ENCODE data around the gene ADAP1. TPM values are rescaled to one million over a fixed set of nuclear protein-coding genes. Genes with fewer than 3 reads are reported as not detected.

ADAP1 gene
- total and polyA plus RNA-seq, 8 donors: 2.2 to 169 (median 22.6) TPM

DNA sequence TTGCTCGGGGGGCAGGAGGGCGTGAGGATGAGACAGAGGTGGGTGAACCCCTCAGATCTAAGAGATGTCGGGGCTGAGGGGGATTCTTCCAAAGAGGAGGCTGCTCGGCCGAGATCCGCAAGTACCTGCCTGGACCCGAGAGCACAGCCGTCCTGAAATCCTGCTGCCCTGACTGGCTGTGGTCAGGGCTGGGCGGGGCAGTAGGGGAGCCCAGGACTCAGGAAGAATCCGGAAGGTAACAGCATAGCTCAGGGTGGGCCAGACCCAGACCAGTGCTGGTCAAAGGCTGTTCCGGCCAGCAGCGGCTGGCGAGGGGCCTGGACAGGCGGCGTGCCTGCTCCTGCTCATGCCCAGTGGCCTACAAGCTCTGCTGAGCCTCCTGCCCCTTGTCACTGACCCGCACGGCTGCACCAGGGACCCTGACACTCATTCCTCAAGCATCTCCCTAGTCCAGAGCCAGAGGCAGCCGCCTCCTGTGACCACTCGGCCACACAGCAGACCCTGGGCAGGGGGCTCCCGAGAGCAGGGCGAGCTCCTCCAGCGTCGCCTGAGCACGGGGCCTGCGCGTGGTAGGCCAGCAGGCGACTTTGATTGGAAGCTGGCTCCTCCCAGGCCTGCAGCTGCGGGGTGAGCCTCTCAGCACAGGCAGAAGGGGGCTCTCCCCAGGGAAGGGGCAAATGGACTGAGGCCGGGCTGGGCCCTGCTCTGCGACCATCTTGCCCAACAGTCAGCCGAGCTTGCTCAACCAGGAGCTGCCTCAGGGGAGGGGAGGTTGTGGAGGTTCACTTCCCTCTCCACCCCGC lies 3.1 kb upstream of the ADAP1 start:
- no peak for TF ChIP-seq POLR2A (IDR thresholded peaks at IDR 0.05)
- TF ChIP-seq, protein P1, sequence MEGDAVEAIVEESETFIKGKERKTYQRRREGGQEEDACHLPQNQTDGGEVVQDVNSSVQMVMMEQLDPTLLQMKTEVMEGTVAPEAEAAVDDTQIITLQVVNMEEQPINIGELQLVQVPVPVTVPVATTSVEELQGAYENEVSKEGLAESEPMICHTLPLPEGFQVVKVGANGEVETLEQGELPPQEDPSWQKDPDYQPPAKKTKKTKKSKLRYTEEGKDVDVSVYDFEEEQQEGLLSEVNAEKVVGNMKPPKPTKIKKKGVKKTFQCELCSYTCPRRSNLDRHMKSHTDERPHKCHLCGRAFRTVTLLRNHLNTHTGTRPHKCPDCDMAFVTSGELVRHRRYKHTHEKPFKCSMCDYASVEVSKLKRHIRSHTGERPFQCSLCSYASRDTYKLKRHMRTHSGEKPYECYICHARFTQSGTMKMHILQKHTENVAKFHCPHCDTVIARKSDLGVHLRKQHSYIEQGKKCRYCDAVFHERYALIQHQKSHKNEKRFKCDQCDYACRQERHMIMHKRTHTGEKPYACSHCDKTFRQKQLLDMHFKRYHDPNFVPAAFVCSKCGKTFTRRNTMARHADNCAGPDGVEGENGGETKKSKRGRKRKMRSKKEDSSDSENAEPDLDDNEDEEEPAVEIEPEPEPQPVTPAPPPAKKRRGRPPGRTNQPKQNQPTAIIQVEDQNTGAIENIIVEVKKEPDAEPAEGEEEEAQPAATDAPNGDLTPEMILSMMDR (IDR thresholded peaks at IDR 0.05): no peak
- TF ChIP-seq EP300 (IDR thresholded peaks at IDR 0.05): no peak
- Histone ChIP-seq H3K36me3 (no peaks in the 10 kb centered on the region), H3K4me3 (no peak overlapping the region), H3K4me1 (peaks cover 17 to 42% (median 26%) of the 10 kb centered on the region in 4 donors), H3K9me3 (no peaks in the 10 kb centered on the region), H3K27ac (no peak overlapping the region), H3K27me3 (peaks cover 0 to 35% (median 17%) of the 10 kb centered on the region in 3 donors)
- WGBS, 5 donors: 62 to 78% (median 64%) methylated on average over 20 to 32 of the region's 32 CpGs
- intact Hi-C loops (cut with DNase I; ENCODE audit: low total_unique reads): no loop called here
- peak in 1 of 2 donors; percentile 55 for DNase-seq

DNA sequence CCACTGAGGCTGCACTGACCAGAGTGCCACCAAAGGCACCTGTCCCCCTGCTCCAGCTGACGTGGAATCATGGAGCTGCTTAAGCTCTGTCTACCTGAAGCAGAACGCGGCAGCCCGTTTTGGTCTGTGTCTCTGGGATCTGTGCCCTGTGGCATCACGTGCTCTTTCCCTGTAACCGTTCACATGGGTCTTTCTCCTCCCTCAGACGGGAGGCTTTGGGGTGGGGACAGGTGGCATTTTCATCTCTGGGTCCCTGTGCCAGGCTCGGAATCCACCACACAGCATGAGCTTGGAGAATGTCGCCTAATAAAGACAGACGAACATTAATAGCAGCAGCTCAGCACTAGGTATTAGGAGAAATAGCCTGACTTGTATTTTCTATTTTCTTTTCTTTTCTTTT lies 1.6 kb upstream of the ADAP1 start:
- DNase-seq: no peak
- H3K4me1 ChIP-seq: peaks cover 17 to 45% (median 25%) of the 10 kb centered on the region in 4 donors
- no peak overlapping the region for H3K4me3 ChIP-seq
- H3K27me3 ChIP-seq: peaks cover 0 to 41% (median 17%) of the 10 kb centered on the region in 3 donors
- no peaks in the 10 kb centered on the region for H3K36me3 ChIP-seq
- TF ChIP-seq POLR2AphosphoS5 (IDR thresholded peaks at IDR 0.05) (no peak), EP300 (IDR thresholded peaks at IDR 0.05) (no peak), POLR2A (IDR thresholded peaks at IDR 0.05) (no peak)
- TF ChIP-seq, protein P1 (IDR thresholded peaks at IDR 0.05): no peak
- H3K9me3 ChIP-seq: no peaks in the 10 kb centered on the region
- H3K27ac ChIP-seq: no peak overlapping the region
- intact Hi-C loops (cut with DNase I; ENCODE audit: low total_unique reads): no loop called here
- 86 to 88% (median 88%) methylated on average over 10 of the region's 10 CpGs for WGBS, 5 donors

DNA sequence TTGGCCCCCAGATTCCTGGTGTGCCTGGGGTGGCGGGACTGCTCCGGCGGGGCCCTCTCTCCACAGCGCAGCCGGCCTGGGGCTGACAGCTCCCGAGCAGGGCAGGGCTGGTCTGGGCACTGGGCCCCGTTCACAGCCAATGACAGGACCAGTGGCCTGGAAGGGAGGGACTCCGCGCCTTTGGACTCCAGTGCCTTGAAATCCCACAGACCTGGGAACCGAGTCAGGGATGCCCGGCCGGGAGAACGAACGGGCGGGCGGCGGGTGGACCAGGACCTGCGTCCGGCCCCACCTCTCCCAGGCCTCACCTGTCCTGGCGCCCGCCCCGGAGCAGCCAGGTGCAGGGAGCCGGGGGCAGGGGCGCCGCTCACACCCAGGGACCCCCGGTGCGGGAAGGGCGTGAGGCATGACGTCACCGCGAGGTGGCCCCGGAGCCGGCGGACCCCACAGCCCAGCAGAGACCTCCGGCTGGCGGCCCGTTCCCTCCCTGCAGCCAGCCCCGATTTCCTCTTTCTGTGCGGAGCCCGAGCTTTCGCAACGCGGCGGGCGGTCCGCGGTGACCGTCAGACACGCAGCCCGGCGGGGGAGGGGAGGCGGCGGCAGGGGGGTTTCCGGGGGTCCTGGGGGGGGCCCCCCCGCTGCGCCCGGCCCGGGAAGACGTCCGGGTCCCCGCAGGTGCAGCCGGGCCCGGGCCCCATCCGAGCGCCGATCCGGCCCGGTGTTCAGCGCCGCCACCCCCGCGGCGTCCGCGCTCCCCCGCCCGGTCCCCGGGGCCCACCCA lies 743 bp downstream of the ADAP1 start:
- intact Hi-C loops (cut with DNase I; ENCODE audit: low total_unique reads): no loop called here
- 0 to 4% (median 2%) methylated on average over 11 to 78 of the region's 78 CpGs for WGBS, 5 donors
- Histone ChIP-seq H3K27me3 (peaks cover 0 to 50% (median 17%) of the 10 kb centered on the region in 3 donors), H3K9me3 (no peaks in the 10 kb centered on the region), H3K4me1 (peaks cover 17 to 63% (median 29%) of the 10 kb centered on the region in 4 donors), H3K4me3 (peak overlapping the region; percentile 57 to 70 (median 60)), H3K36me3 (peaks cover 0 to 8% (median 0%) of the 10 kb centered on the region in 4 donors), H3K27ac (peak overlapping the region; percentile 54 to 85 (median 79))
- TF ChIP-seq POLR2AphosphoS5 (IDR thresholded peaks at IDR 0.05) (peak in 2 of 3 donors; percentile 15 to 57), POLR2A (IDR thresholded peaks at IDR 0.05) (no peak)
- DNase-seq: peak; percentile 76 to 87

DNA sequence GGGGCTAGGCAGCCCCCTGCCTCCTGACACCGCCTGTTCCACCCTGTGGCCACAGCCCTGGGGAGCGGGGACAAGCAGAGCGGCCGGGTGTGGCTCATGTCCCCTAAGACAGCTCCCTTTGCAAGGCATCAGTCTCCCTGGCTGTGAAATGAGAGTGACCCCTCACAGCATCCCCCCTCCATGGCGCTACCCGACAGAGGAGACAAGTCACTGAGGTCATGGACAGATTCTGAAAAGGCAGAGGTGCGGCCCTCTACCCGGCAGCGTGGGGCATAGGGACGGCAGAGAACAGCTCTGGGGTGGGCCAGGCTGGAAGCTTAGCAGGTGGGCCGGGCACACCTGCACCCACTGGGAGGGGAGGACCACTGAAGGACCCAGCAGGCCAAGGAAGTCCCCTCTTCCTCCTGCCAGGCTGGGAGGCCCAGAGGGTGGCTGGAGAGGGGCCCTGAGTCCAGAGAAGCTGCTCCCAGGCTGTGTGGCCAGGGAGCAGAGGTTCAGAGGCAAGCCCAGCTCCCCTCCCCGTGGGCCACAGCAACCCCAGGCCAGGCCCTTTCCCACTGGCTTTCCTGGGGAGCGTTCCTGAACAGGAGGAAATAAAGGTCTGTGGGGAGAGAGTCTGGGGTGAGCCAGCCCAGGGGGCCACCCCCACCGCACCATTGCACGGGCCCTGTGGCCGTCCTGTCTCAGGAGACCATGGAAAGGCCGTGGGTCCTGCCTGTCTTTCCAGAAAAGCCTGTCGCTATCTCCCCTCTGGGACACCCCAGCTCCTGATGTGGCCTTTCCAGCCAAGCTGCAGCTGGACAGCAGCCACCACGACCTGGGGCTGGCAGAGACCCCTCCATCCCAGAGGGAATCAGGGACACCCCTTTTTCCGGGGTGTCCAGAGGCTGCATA lies 1.7 kb downstream of the ADAP1 start:
- peak overlapping the region; percentile 57 to 70 (median 60) for H3K4me3 ChIP-seq
- intact Hi-C loops (cut with DNase I; ENCODE audit: low total_unique reads): no loop called here
- DNase-seq: no peak
- WGBS, 5 donors: 65 to 80% (median 73%) methylated on average over 8 to 20 of the region's 20 CpGs
- no peaks in the 10 kb centered on the region for H3K9me3 ChIP-seq
- H3K36me3 ChIP-seq: peaks cover 0 to 8% (median 0%) of the 10 kb centered on the region in 4 donors
- peaks cover 17 to 60% (median 29%) of the 10 kb centered on the region in 4 donors for H3K4me1 ChIP-seq
- peaks cover 0 to 42% (median 17%) of the 10 kb centered on the region in 3 donors for H3K27me3 ChIP-seq
- H3K27ac ChIP-seq: peak overlapping the region in 3 of 5 donors; percentile 54 to 85 (median 82)
- TF ChIP-seq EP300 (IDR thresholded peaks at IDR 0.05): no peak
- TF ChIP-seq POLR2A (IDR thresholded peaks at IDR 0.05): no peak
